GM12878 (cell line): Measurements from ENCODE around the gene MFGE8. TPM values are rescaled to one million over a fixed set of nuclear protein-coding genes. Genes with fewer than 3 reads are reported as not detected.

Source experiments
- CEBPZ ChIP-seq: fragments of 150-350 bp; IDR thresholded peaks from 2 replicates; pipeline ENCODE4 v1.6.1; 2016; ENCODE audit warnings: low read depth, low read length
- CTCF ChIP-seq, 3 experiments: IDR thresholded peaks in 2 of 3; conservative IDR thresholded peaks in 1 of 3; 2 replicates each; pipeline ENCODE4 v1.5.1; 2011; ENCODE audit warnings: low read depth in 3 of 3, low read length in 3 of 3, mild to moderate bottlenecking in 3 of 3, control low read depth in 2 of 3, moderate library complexity in 2 of 3, inconsistent platforms in 1 of 3, mixed read lengths in 1 of 3; ENCODE audit not compliant: control insufficient read depth in 2 of 3, insufficient read depth in 1 of 3; ENCODE audit errors: extremely low read depth in 1 of 3
- ETV6 ChIP-seq, 2 experiments: fragments of 450-650 bp in 1 of 2; IDR thresholded peaks in 1 of 2; conservative IDR thresholded peaks in 1 of 2; 2 replicates each; pipeline ENCODE4 v1.6.1; 2014; ENCODE audit warnings: antibody characterized with exemption in 1 of 2, borderline replicate concordance in 1 of 2, low read depth in 1 of 2, mild to moderate bottlenecking in 1 of 2, moderate library complexity in 1 of 2
- HCFC1 ChIP-seq: fragments of 150-350 bp; IDR thresholded peaks from 2 replicates; pipeline ENCODE4 v1.6.1; 2014; ENCODE audit warnings: low read length
- IRF4 ChIP-seq: IDR thresholded peaks from 2 replicates; pipeline ENCODE4 v1.6.1; 2011; ENCODE audit warnings: low read depth, low read length
- KAT2A ChIP-seq: conservative IDR thresholded peaks from 2 replicates; pipeline ENCODE4 v1.6.1; 2011; ENCODE audit warnings: low read depth, low read length; ENCODE audit not compliant: control insufficient read depth
- MLLT1 ChIP-seq: fragments of 450-650 bp; IDR thresholded peaks from 2 replicates; pipeline ENCODE4 v1.6.1; 2016; ENCODE audit warnings: mild to moderate bottlenecking
- RAD21 ChIP-seq: IDR thresholded peaks from 2 replicates; pipeline ENCODE4 v1.6.1; 2011; ENCODE audit warnings: mild to moderate bottlenecking, low read depth, low read length, moderate library complexity; ENCODE audit not compliant: insufficient read depth
- SMC3 ChIP-seq: IDR thresholded peaks from 2 replicates; pipeline ENCODE4 v1.6.1; 2011; ENCODE audit warnings: low read length, improper control_type of control experiment, borderline replicate concordance
- SREBF1 ChIP-seq: IDR thresholded peaks from 2 replicates; pipeline ENCODE4 v1.6.1; 2012; ENCODE audit warnings: mild to moderate bottlenecking, low read length
- TARDBP ChIP-seq: IDR thresholded peaks from 2 replicates; pipeline ENCODE4 v1.6.1; 2016; ENCODE audit warnings: borderline replicate concordance
- TCF12 ChIP-seq: IDR thresholded peaks from 2 replicates; pipeline ENCODE4 v1.6.1; 2011; ENCODE audit warnings: low read depth, mild to moderate bottlenecking, low read length
- YY1 ChIP-seq: IDR thresholded peaks from 2 replicates; pipeline ENCODE4 v1.6.1; 2011; ENCODE audit warnings: low read depth, mild to moderate bottlenecking, low read length
- ZNF217 ChIP-seq: fragments of 450-650 bp; IDR thresholded peaks from 2 replicates; pipeline ENCODE4 v1.6.1; 2017; ENCODE audit warnings: antibody characterized with exemption, mild to moderate bottlenecking
- ZNF687 ChIP-seq: fragments of 450-650 bp; IDR thresholded peaks from 2 replicates; pipeline ENCODE4 v1.6.1; 2017; ENCODE audit warnings: mild to moderate bottlenecking, moderate library complexity
- polyA plus RNA-seq, 11 experiments: library from polyadenylated mRNA; depleted of rRNA in 4 of 11; unstranded in 6 of 11; stranded (reverse) in 5 of 11; fragments of >200 nt; fragmentation: Nextera tagmentation in 4 of 11; fragmentation: Illumina TruSeq in 1 of 11; extraction: Ambion mirVana in 4 of 11; extraction: Trizol in 1 of 11; gene quantifications; 1 replicate in 1 of 11; 2 replicates in 10 of 11; pipeline versions ENCODE4 v1.2.1 to v1.2.3, GENCODE V29; 2011 to 2016; ENCODE audit warnings: inconsistent platforms in 2 of 11, missing spikeins in 2 of 11, low read depth in 1 of 11
- total RNA-seq, 4 experiments: library from RNA; depleted of rRNA in 3 of 4; stranded (reverse); fragments of >200 nt in 3 of 4; fragmentation: Illumina TruSeq in 1 of 4; extraction: Trizol in 1 of 4; gene quantifications; 2 replicates each; pipeline versions ENCODE4 v1.2.1 to v1.2.3, GENCODE V29; 2013 to 2021

The MFGE8 gene
- total and polyA plus RNA-seq, 10 of the 15 experiments (the other 5 are each of a cell fraction or from before 2014, with no cell fraction given): 0.81 to 5.9 (median 1.0) TPM; not detected in 2

DNA sequence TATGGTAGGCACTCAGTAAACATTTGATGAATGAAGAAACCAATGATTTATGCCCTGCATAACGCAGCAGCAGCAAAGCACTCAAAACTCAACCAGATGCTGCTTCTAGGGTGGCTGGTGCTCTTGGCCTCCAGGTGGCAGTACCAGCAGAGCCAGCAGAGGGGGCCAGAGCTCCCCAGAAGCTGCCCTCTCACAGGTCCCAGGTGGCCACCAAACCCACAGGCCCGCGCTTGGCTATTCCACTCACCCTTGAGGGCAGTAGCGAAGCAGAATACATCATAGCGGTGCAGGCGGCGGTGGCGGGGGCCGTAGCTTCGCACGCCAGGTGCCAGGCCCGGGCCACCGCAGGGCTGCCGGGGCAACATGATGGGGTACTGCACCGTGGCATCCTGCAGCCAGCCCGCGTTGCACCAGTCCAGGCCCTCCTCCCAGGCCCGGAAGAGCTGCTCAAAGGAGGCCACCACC, 34.4 kb downstream of the MFGE8 start (continued):
- TF ChIP-seq KAT2A: no peak
- no peak for TF ChIP-seq TARDBP
- TF ChIP-seq ZNF217: no peak
- TF ChIP-seq CEBPZ: no peak
- no peak for TF ChIP-seq SREBF1
- no peak for TF ChIP-seq IRF4
- TF ChIP-seq SMC3: peak; percentile 28; the same call in 1 of the 2 replicates
- no peak for TF ChIP-seq YY1
- TF ChIP-seq ETV6 (conservative IDR thresholded peaks at IDR 0.05 in 1 of 2, IDR thresholded peaks at IDR 0.05 in 1 of 2; ENCODE audit: borderline replicate concordance in 1 of 2, low read depth in 1 of 2): no peak
- TF ChIP-seq HCFC1: no peak
- no peak for TF ChIP-seq ZNF687
- TF ChIP-seq TCF12: no peak
- TF ChIP-seq CTCF (IDR thresholded peaks at IDR 0.05 in 2 of 3, conservative IDR thresholded peaks at IDR 0.05 in 1 of 3; ENCODE audit: control insufficient read depth in 2 of 3, extremely low read depth in 1 of 3, insufficient read depth in 1 of 3, low read depth in 3 of 3, low read length in 3 of 3): peak; percentile 69 to 83 (median 73)
- peak; percentile 36 for TF ChIP-seq RAD21
- TF ChIP-seq MLLT1: no peak
- TF ChIP-seq, all 136 proteins: peak for 4
